ENCODE measurements around the gene LOXHD1. TPM values are rescaled to one million over a fixed set of nuclear protein-coding genes. Genes with fewer than 3 reads are reported as not detected.
A peak's percentile ranks its signal among the peaks of the same experiment; 100 is the strongest.

Gene LOXHD1
- total and polyA plus RNA-seq, 2 of the 13 experiments (the other 11 are each of a cell fraction or from before 2014, with no cell fraction given) = not detected

- TF ChIP-seq ZBTB10 (CRISPR knock-in tag; IDR thresholded peaks at IDR 0.05; ENCODE audit: borderline replicate concordance) (0 out of 2 replicates have a peak, but pooled peaks have one; percentile 49), ATF3 (CRISPR knock-in tag; IDR thresholded peaks at IDR 0.05) (no peak), ZNF224 (CRISPR knock-in tag; IDR thresholded peaks at IDR 0.05) (no peak), ZHX1 (CRISPR knock-in tag; IDR thresholded peaks at IDR 0.05; ENCODE audit: low read depth) (no peak), ZBTB39 (CRISPR knock-in tag; IDR thresholded peaks at IDR 0.05) (no peak), DMTF1 (CRISPR knock-in tag; IDR thresholded peaks at IDR 0.05) (no peak), DNMT3B (CRISPR knock-in tag; conservative IDR thresholded peaks at IDR 0.05) (no peak), LCORL (IDR thresholded peaks at IDR 0.05) (no peak), LCORL (CRISPR knock-in tag; IDR thresholded peaks at IDR 0.05) (no peak), RNF2 (conservative IDR thresholded peaks at IDR 0.05; ENCODE audit: low read depth) (no peak), JUND (CRISPR knock-in tag; IDR thresholded peaks at IDR 0.05) (no peak), ZNF878 (CRISPR knock-in tag; IDR thresholded peaks at IDR 0.05) (no peak), TERF1 (CRISPR knock-in tag; IDR thresholded peaks at IDR 0.05) (no peak), ZNF530 (CRISPR knock-in tag; IDR thresholded peaks at IDR 0.05; ENCODE audit: low read depth) (no peak), ZNF512 (CRISPR knock-in tag; IDR thresholded peaks at IDR 0.05) (no peak), ZNF746 (CRISPR knock-in tag; IDR thresholded peaks at IDR 0.05) (no peak)
Measured at GRCh38 chr18:46497129-46497528, 159.9 kb downstream of the LOXHD1 start (continued).
